OCI-LY1 (cell line): ENCODE measurements around the gene MAP2K6.

Experiments used
- H2AFZ ChIP-seq: fragments of 200-600 bp; sonication (generic), shearing (Covaris generic); 2 replicates; pipeline ENCODE4 v1.6.0; 2014; ENCODE audit warnings: antibody characterized with exemption, mild to moderate bottlenecking, low read length
- H3F3A ChIP-seq: fragments of 200-600 bp; sonication (generic), shearing (Covaris generic); 2 replicates; pipeline ENCODE4 v1.6.0; 2014; ENCODE audit warnings: mild to moderate bottlenecking, antibody characterized with exemption, low read length, moderate library complexity; ENCODE audit not compliant: insufficient read depth
- H3K27ac ChIP-seq: fragments of 200-600 bp; sonication (generic); 2 replicates; pipeline ENCODE4 v1.5.1; 2014; ENCODE audit warnings: low read length, mixed run types, mild to moderate bottlenecking, low read depth; ENCODE audit not compliant: poor library complexity, severe bottlenecking
- H3K27me3 ChIP-seq: fragments of 200-600 bp; sonication (generic); 2 replicates; pipeline ENCODE4 v1.6.0; 2014; ENCODE audit warnings: antibody characterized with exemption, mild to moderate bottlenecking, low read length, moderate library complexity; ENCODE audit not compliant: insufficient read depth
- H3K36me3 ChIP-seq: fragments of 200-600 bp; sonication (generic); 2 replicates; pipeline ENCODE4 v1.6.1; 2014; ENCODE audit warnings: mild to moderate bottlenecking, antibody characterized with exemption, low read length, moderate library complexity, mixed read lengths; ENCODE audit not compliant: insufficient read depth
- H3K4me1 ChIP-seq: fragments of 200-600 bp; sonication (generic); 2 replicates; pipeline ENCODE4 v1.5.1; 2014; ENCODE audit warnings: mild to moderate bottlenecking, low read length, moderate library complexity; ENCODE audit not compliant: insufficient read depth, severe bottlenecking
- H3K4me2 ChIP-seq: fragments of 200-600 bp; sonication (generic), shearing (Covaris generic); 2 replicates; pipeline ENCODE4 v1.6.1; 2014; ENCODE audit warnings: low read length
- H3K4me3 ChIP-seq: fragments of 200-600 bp; sonication (generic); 2 replicates; pipeline ENCODE4 v1.5.1; 2014; ENCODE audit warnings: low read length, low read depth, mild to moderate bottlenecking, mixed read lengths; ENCODE audit not compliant: poor library complexity, severe bottlenecking
- H3K79me2 ChIP-seq: fragments of 200-600 bp; shearing (Covaris generic); 2 replicates; pipeline ENCODE4 v1.6.1; 2016; ENCODE audit warnings: mixed run types, low read length, mixed read lengths; ENCODE audit not compliant: insufficient read depth
- H3K9ac ChIP-seq: fragments of 200-600 bp; sonication (generic), shearing (Covaris generic); 2 replicates; pipeline ENCODE4 v1.6.1; 2014; ENCODE audit warnings: mild to moderate bottlenecking, low read length, mixed read lengths
- H3K9me2 ChIP-seq: fragments of 200-600 bp; sonication (generic), shearing (Covaris generic); 2 replicates; pipeline ENCODE4 v1.6.1; 2014; ENCODE audit warnings: low read depth, mild to moderate bottlenecking, low read length, mixed read lengths
- H3K9me3 ChIP-seq: fragments of 200-600 bp; shearing (Covaris generic); 2 replicates; pipeline ENCODE4 v1.6.1; 2014; ENCODE audit warnings: low read length, mixed read lengths
- H4K20me1 ChIP-seq: fragments of 200-600 bp; sonication (generic), shearing (Covaris generic); 2 replicates; pipeline ENCODE4 v1.6.0; 2016; ENCODE audit warnings: mild to moderate bottlenecking, low read length; ENCODE audit not compliant: insufficient read depth
- CTCF ChIP-seq: fragments of 200-600 bp; sonication (generic), shearing (Covaris generic); IDR thresholded peaks from 2 replicates; pipeline ENCODE4 v1.5.1; 2017; ENCODE audit warnings: mild to moderate bottlenecking, antibody characterized with exemption, low read length, moderate library complexity, mixed read lengths
- EZH2 ChIP-seq: fragments of 200-600 bp; sonication (generic), shearing (Covaris generic); IDR thresholded peaks from 2 replicates; pipeline ENCODE4 v1.8.0; 2017; ENCODE audit warnings: borderline replicate concordance, mixed run types, mild to moderate bottlenecking, antibody characterized with exemption, low read length, moderate library complexity, mixed read lengths

The MAP2K6 gene

GRCh38 chr17:69538795-69539194 lies 124.3 kb downstream of the MAP2K6 start:
- Histone ChIP-seq H3K9me2 (no peaks in the 10 kb centered on the region), H3K4me1 (no peaks in the 10 kb centered on the region), H3K4me3 (no peak overlapping the region), H3K27ac (no peak overlapping the region), H2AFZ (no peak overlapping the region), H3K79me2 (no peaks in the 10 kb centered on the region), H4K20me1 (no peaks in the 10 kb centered on the region), H3K36me3 (no peaks in the 10 kb centered on the region; the same call in 1 of the 2 replicates), H3K9me3 (no peaks in the 10 kb centered on the region), H3K27me3 (no peaks in the 10 kb centered on the region), H3K4me2 (no peak overlapping the region), H3F3A (no peaks in the 10 kb centered on the region), H3K9ac (no peak overlapping the region)
- no peak for TF ChIP-seq CTCF
- TF ChIP-seq EZH2 = no peak

- Histone ChIP-seq H3K27ac (no peak overlapping the region), H2AFZ (no peak overlapping the region), H3K4me3 (no peak overlapping the region)
These were observed 124.8 kb downstream of the MAP2K6 start for GRCh38 chr17:69539274-69539673.

GRCh38 chr17:69539781-69540319 lies 125.4 kb downstream of the MAP2K6 start:
- H3F3A ChIP-seq = no peaks in the 10 kb centered on the region
- H3K9ac ChIP-seq = no peak overlapping the region
- H2AFZ ChIP-seq = no peak overlapping the region
- no peaks in the 10 kb centered on the region for H4K20me1 ChIP-seq
- H3K4me1 ChIP-seq = no peaks in the 10 kb centered on the region
- H3K9me2 ChIP-seq = no peaks in the 10 kb centered on the region
- no peaks in the 10 kb centered on the region for H3K27me3 ChIP-seq
- H3K9me3 ChIP-seq = no peaks in the 10 kb centered on the region
- no peak overlapping the region for H3K4me2 ChIP-seq
- no peak for TF ChIP-seq EZH2
- TF ChIP-seq CTCF = no peak
- H3K27ac ChIP-seq = no peak overlapping the region
- H3K36me3 ChIP-seq = no peaks in the 10 kb centered on the region; the same call in 1 of the 2 replicates
- no peak overlapping the region for H3K4me3 ChIP-seq
- H3K79me2 ChIP-seq = no peaks in the 10 kb centered on the region

More at GRCh38 chr17:69539274-69539673, 124.8 kb downstream of the MAP2K6 start:
- Histone ChIP-seq H3F3A (no peaks in the 10 kb centered on the region), H3K9me2 (no peaks in the 10 kb centered on the region), H3K4me2 (no peak overlapping the region), H3K9me3 (no peaks in the 10 kb centered on the region), H3K79me2 (no peaks in the 10 kb centered on the region), H3K9ac (no peak overlapping the region), H3K27me3 (no peaks in the 10 kb centered on the region), H4K20me1 (no peaks in the 10 kb centered on the region), H3K36me3 (no peaks in the 10 kb centered on the region; the same call in 1 of the 2 replicates), H3K4me1 (no peaks in the 10 kb centered on the region)
- no peak for TF ChIP-seq EZH2
- no peak for TF ChIP-seq CTCF
